ENCODE results near the gene FBXW10B.
"Not testable (repeated sequence)": the region's sequence is repeated elsewhere in the genome, so short reads cannot be mapped to it uniquely, and the experiment has no call there.

- not testable (repeated sequence) for TF ChIP-seq CTCF (tag by site-specific recombination; IDR thresholded peaks at IDR 0.05); ZNF335 (tag by site-specific recombination; conservative IDR thresholded peaks at IDR 0.05); HOXA7 (CRISPR knock-in tag; IDR thresholded peaks at IDR 0.05; ENCODE audit: borderline replicate concordance); YY1 (tag by site-specific recombination; IDR thresholded peaks at IDR 0.05); ZBTB26 (tag by site-specific recombination; optimal IDR thresholded peaks at IDR 0.05); SP2 (tag by site-specific recombination; IDR thresholded peaks at IDR 0.05); KLF16 (tag by site-specific recombination; IDR thresholded peaks at IDR 0.05); ATF2 (tag by site-specific recombination; IDR thresholded peaks at IDR 0.05; ENCODE audit: low read depth); KLF10 (tag by site-specific recombination; IDR thresholded peaks at IDR 0.05); PBX3 (CRISPR knock-in tag; IDR thresholded peaks at IDR 0.05); ZNF677 (tag by site-specific recombination; IDR thresholded peaks at IDR 0.05); GLIS1 (tag by site-specific recombination; IDR thresholded peaks at IDR 0.05); OVOL3 (tag by site-specific recombination; IDR thresholded peaks at IDR 0.05); ZNF623 (tag by site-specific recombination; IDR thresholded peaks at IDR 0.05)
These were observed 31.5 kb downstream of the FBXW10B start for GRCh38 chr17:15588017-15588416.

Measured in HEK293 (cell line).